ENCODE data around the gene RBM6. TPM values are rescaled to one million over a fixed set of nuclear protein-coding genes. Genes with fewer than 3 reads are reported as not detected.

Gene RBM6
- total and polyA plus RNA-seq, 2 experiments from 2014 or later, result 66.6 to 97.6 TPM

GRCh38 chr3:50126287-50127211 is 186.6 kb downstream of the RBM6 start:
- DNase-seq (ENCODE audit: low spot score) (peak; percentile 53), ATAC-seq (peak; percentile 10)
- Histone ChIP-seq H3K79me2 (replicated peaks; ENCODE audit: insufficient read depth) (no peaks in the 10 kb centered on the region), H3K27ac (ENCODE audit: low read depth) (no peak overlapping the region), H3K27me3 (ENCODE audit: insufficient read depth) (no peaks in the 10 kb centered on the region), H4K20me1 (replicated peaks; ENCODE audit: insufficient read depth) (no peaks in the 10 kb centered on the region), H2AFZ (0 out of 2 replicates have a peak overlapping the region, but pooled peaks have one; percentile 83), H3K4me1 (ENCODE audit: insufficient read depth) (peaks cover 22% of the 10 kb centered on the region), H3K4me3 (no peak overlapping the region), H3K36me3 (ENCODE audit: insufficient read depth) (no peaks in the 10 kb centered on the region), H3K9me2 (ENCODE audit: insufficient read depth) (no peaks in the 10 kb centered on the region; the same call in 1 of the 2 replicates), H3K4me2 (peak overlapping the region; percentile 73; the same call in 1 of the 2 replicates), H3F3A (replicated peaks; ENCODE audit: low read depth) (no peaks in the 10 kb centered on the region)
- peaks cover 22% of the 10 kb centered on the region for H3K27me3 Mint-ChIP-seq (ENCODE audit: insufficient read depth, low read depth, poor library complexity)
- peak overlapping the region; percentile 76; the same call in 1 of the 2 replicates for H3K27ac Mint-ChIP-seq
- H3K36me3 Mint-ChIP-seq (ENCODE audit: low read depth), result no peaks in the 10 kb centered on the region; the same call in 2 of the 3 replicates
- TF ChIP-seq STAT1 (IDR thresholded peaks at IDR 0.05; ENCODE audit: unreplicated experiment) (no peak), NANOG (IDR thresholded peaks at IDR 0.05; ENCODE audit: borderline replicate concordance) (no peak), EZH2 (IDR thresholded peaks at IDR 0.05; ENCODE audit: low read depth, unreplicated experiment) (no peak), POLR2AphosphoS5 (IDR thresholded peaks at IDR 0.05; ENCODE audit: low read depth) (no peak), CTCF (conservative IDR thresholded peaks at IDR 0.05; ENCODE audit: low read depth in 2 of 2) (no peak), EZH2phosphoT487 (IDR thresholded peaks at IDR 0.05; ENCODE audit: unreplicated experiment) (no peak), ZNF462 (CRISPR knock-in tag; IDR thresholded peaks at IDR 0.05) (no peak), ZNF331 (CRISPR knock-in tag; IDR thresholded peaks at IDR 0.05; ENCODE audit: low read depth) (no peak), REST (IDR thresholded peaks at IDR 0.05; ENCODE audit: unreplicated experiment) (no peak), ETS1 (IDR thresholded peaks at IDR 0.05) (no peak), CREB1 (CRISPR knock-in tag; IDR thresholded peaks at IDR 0.05; ENCODE audit: low read depth) (no peak), JUNB (IDR thresholded peaks at IDR 0.05; ENCODE audit: unreplicated experiment) (no peak), ZNF114 (CRISPR knock-in tag; IDR thresholded peaks at IDR 0.05) (no peak)
- no peaks in the 10 kb centered on the region for H3K9me3 Mint-ChIP-seq
- H3K4me3 Mint-ChIP-seq, result no peak overlapping the region; the same call in 2 of the 3 replicates
- H3K4me1 Mint-ChIP-seq, result peaks cover 36% of the 10 kb centered on the region

Measured in GM23338 (cell line).